ENCODE data around the gene SENP6.

Gene SENP6

GRCh38 chr6:75609639-75610590 lies 8.2 kb downstream of the SENP6 start:
- TF ChIP-seq REST (IDR thresholded peaks at IDR 0.05; ENCODE audit: insufficient read depth in 1 of 2, low read depth in 2 of 2, low read length in 2 of 2) (no peak), POLR2AphosphoS5 (IDR thresholded peaks at IDR 0.05; ENCODE audit: low read depth, low read length) (no peak), SIN3A (IDR thresholded peaks at IDR 0.05; ENCODE audit: borderline replicate concordance, insufficient read depth, low read length) (no peak), TAF1 (IDR thresholded peaks at IDR 0.05; ENCODE audit: borderline replicate concordance, insufficient read depth, low read length) (no peak), FOXP2 (optimal IDR thresholded peaks at IDR 0.05; ENCODE audit: borderline replicate concordance, extremely low read depth, extremely low read length, insufficient read depth) (no peak)

- TF ChIP-seq TAF1 (IDR thresholded peaks at IDR 0.05; ENCODE audit: borderline replicate concordance, insufficient read depth, low read length): no peak
- no peak for TF ChIP-seq POLR2AphosphoS5 (IDR thresholded peaks at IDR 0.05; ENCODE audit: low read depth, low read length)
- no peak for TF ChIP-seq FOXP2 (optimal IDR thresholded peaks at IDR 0.05; ENCODE audit: borderline replicate concordance, extremely low read depth, extremely low read length, insufficient read depth)
- TF ChIP-seq REST (IDR thresholded peaks at IDR 0.05; ENCODE audit: insufficient read depth in 1 of 2, low read depth in 2 of 2, low read length in 2 of 2): no peak
- no peak for TF ChIP-seq SIN3A (IDR thresholded peaks at IDR 0.05; ENCODE audit: borderline replicate concordance, insufficient read depth, low read length)
These were observed 9.5 kb downstream of the SENP6 start for GRCh38 chr6:75611011-75611701.

- TF ChIP-seq SIN3A (IDR thresholded peaks at IDR 0.05; ENCODE audit: borderline replicate concordance, insufficient read depth, low read length) (no peak), TAF1 (IDR thresholded peaks at IDR 0.05; ENCODE audit: borderline replicate concordance, insufficient read depth, low read length) (no peak), REST (IDR thresholded peaks at IDR 0.05; ENCODE audit: insufficient read depth in 1 of 2, low read depth in 2 of 2, low read length in 2 of 2) (no peak), POLR2AphosphoS5 (IDR thresholded peaks at IDR 0.05; ENCODE audit: low read depth, low read length) (no peak), FOXP2 (optimal IDR thresholded peaks at IDR 0.05; ENCODE audit: borderline replicate concordance, extremely low read depth, extremely low read length, insufficient read depth) (no peak)
These were observed 10.2 kb downstream of the SENP6 start for GRCh38 chr6:75611702-75612375.

GRCh38 chr6:75612434-75612833 lies 10.8 kb downstream of the SENP6 start:
- TF ChIP-seq POLR2AphosphoS5 (IDR thresholded peaks at IDR 0.05; ENCODE audit: low read depth, low read length) (no peak), REST (IDR thresholded peaks at IDR 0.05; ENCODE audit: insufficient read depth in 1 of 2, low read depth in 2 of 2, low read length in 2 of 2) (no peak), FOXP2 (optimal IDR thresholded peaks at IDR 0.05; ENCODE audit: borderline replicate concordance, extremely low read depth, extremely low read length, insufficient read depth) (no peak), SIN3A (IDR thresholded peaks at IDR 0.05; ENCODE audit: borderline replicate concordance, insufficient read depth, low read length) (no peak), TAF1 (IDR thresholded peaks at IDR 0.05; ENCODE audit: borderline replicate concordance, insufficient read depth, low read length) (no peak)

Measured in PFSK-1 (cell line).